HTERT RPE-1 (cell line): ENCODE data around the gene PRRT2.
"Not testable (repeated sequence)": the region's sequence is repeated elsewhere in the genome, so short reads cannot be mapped to it uniquely, and the experiment has no call there.

Experiments
- in situ Hi-C: fragments of 300-500 bp; cut with MboI; formaldehyde crosslinking; loops from 4 replicates; pipeline ENCODE4 v1.14.3; 2020; ENCODE audit warnings: low sequenced_read_pairs

Gene PRRT2

DNA sequence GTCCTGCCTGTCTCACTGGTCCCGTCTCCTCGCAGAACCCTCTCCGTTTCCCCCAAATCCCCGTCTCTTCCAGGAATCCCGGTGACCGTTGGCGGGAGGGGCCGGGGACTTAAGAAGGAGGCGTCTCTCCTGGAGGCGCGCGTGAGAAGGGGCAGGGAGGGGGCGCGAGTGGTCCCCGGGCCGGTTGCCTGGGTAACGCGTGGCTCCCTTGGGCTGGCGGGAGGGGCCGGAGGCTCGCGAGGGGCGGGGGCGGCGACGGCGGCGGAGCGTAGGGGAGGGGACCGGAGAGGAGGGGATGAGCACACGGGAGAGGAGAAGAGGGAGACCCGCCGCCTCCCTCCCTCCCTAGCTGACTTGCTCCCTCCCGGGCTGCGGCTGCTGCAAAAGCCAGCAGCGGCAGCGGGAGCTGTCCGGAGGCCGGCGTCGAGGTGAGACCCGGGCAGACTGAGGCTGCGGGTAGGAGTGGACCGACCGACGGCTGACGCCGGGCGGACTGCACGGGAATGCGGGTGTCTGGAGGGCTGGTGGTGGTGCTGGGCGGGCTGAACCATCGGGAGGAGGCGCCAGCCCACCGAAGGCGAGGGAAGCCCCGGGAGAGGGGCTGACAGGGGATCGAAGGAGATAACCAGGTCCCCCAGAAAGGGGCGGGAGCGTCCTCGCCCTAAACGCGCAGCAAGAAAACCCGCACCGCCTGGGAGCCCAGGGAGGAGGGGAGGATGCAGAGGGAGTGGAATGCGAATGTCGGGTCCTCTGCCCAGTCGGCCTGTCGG is at the start of gene PRRT2:
TSS of gene PRRT2 (plus strand) at position 298 of the 770 bp plus-strand sequence. CDS start 862 bp downstream, outside the sequence.
- in situ Hi-C loops: no loop called here

DNA sequence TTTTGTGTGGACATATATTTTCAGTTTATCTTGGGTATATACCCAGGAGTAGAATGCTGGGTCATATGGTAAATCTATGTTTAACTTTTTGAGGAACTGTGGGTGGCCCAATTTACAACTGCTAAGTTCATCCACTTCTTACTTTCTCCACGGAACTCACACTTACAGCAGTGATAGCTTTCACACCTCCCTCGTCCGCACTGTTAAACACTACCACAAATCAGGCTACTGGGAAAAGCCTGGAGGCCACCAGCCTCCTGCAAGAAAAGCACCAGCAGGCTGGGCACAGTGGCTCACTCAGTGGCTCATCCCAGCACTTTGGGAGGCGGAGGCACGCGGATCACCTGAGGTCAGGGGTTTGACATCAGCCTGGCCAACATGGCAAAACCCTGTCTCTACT is 48.7 kb upstream of the PRRT2 start:
- in situ Hi-C loops: no loop called here

DNA sequence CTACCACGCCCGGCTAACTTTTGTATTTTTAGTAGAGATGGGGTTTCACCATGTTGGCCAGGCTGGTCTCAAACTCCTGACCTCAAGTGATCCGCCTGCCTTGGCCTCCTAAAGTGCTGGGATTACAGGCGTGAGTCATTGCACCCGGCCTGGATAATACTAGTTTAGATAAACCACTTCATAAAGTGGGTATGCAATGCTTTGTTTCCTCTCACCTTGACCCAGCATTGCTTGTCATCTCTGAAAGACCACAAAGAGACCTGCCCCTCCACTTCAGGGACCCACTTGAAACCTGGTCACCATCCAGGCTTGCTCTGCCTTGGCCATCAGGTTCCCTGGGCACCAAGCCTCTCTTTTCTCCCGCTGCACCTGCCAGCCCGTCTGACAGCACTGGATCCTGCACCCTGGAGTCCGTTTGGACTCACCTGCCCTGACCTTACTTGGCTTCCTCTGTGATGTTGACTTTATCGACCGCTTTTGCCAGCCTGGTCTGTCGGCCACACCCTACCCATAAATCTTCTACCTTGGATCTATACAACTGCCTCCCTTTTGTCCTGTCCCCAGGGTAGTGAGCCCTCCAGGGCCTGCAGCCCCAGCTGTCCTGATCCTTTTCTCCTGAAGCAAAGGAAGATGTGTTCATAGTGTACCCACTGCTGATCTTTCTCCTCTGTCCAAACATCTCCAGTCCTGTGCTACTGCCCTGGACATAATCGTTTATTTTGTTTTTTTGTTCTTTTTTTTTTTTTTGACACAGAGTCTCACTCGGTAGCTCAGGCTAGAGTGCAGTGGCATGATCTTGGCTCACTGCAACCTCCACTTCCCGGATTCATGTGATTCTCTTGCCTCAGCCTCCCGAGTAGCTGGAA is 46.6 kb upstream of the PRRT2 start:
- in situ Hi-C loops: no loop called here

DNA sequence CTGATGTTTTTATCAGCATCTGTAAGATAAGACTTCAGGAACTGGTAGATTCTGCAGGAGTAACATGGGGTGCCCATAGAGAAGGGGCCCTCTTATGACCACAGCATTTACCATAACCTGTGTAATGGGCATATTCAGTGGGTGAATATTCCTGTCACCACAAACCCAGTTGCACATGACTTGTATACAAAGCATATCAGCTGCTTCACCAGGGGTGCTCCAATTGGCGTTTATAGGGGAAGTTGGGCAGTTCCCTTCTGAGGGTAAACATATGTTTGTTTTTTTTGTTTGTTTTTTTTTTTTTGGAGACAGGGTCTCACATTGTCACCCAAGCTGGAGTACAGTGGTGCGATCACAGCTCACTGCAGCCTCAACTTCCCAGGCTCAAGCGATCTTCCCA is 45.4 kb upstream of the PRRT2 start:
- in situ Hi-C loops: no loop called here

- in situ Hi-C loops: no loop called here
Measured at GRCh38 chr16:29767062-29767461, 44.9 kb upstream of the PRRT2 start.

DNA sequence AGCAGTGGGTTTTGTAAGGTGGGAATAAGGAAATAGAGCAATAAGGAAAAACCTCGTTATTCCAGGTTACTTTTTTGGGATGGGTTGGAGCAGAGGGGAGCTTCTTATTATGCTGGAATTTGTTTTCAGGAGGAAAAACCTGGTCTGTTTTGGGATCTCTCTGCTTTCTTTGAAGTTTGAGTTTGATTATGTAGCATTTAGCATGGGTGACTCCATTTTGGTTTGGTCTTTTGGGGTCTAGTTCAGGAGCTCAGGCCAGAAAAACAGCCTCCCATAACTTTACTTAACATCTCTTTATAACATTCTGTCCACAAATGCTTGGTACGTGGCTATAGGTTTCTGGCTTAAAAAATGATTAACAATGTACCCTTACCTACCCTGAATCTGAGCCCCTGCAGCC is 42.5 kb upstream of the PRRT2 start:
- in situ Hi-C loops: no loop called here

GRCh38 chr16:29770250-29770929 is 41.6 kb upstream of the PRRT2 start:
- in situ Hi-C loops: no loop called here

GRCh38 chr16:29772330-29772729 is 39.7 kb upstream of the PRRT2 start:
- in situ Hi-C loops: not testable (repeated sequence)

- in situ Hi-C loops: no loop called here
Measured at GRCh38 chr16:29774730-29775129, 37.3 kb upstream of the PRRT2 start.

DNA sequence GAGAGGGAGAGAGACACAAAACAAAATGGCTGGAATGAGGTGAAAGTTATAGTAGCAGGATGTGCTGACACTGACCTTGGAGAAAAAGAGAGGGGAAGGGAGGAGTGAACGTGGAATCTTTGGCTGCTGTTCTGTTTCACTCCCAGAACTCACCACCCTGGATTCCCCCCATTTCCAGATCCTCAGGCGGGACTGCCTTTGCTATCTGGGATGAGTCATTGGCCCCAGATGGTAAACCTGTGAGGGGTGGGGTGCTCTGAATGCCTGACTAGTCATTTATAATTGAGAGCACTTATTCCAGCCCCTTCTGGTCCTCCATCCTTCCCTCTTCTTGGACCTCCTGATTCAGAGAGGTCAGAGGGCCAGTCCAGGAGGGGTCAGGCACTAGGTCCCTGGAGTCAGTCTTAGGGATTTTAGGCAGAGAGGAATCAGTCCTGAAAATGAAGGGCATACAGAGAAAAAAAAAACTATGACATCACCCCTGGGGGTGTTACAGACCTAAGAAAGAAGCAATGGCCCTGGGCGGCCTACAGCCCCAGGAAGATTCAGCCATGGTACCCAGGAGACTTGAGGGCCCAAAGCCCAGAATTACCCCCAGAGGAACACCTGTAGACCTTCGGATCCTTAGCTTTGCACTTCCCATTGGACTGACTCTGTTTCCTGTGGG is 36.1 kb upstream of the PRRT2 start:
- in situ Hi-C loops: no loop called here

DNA sequence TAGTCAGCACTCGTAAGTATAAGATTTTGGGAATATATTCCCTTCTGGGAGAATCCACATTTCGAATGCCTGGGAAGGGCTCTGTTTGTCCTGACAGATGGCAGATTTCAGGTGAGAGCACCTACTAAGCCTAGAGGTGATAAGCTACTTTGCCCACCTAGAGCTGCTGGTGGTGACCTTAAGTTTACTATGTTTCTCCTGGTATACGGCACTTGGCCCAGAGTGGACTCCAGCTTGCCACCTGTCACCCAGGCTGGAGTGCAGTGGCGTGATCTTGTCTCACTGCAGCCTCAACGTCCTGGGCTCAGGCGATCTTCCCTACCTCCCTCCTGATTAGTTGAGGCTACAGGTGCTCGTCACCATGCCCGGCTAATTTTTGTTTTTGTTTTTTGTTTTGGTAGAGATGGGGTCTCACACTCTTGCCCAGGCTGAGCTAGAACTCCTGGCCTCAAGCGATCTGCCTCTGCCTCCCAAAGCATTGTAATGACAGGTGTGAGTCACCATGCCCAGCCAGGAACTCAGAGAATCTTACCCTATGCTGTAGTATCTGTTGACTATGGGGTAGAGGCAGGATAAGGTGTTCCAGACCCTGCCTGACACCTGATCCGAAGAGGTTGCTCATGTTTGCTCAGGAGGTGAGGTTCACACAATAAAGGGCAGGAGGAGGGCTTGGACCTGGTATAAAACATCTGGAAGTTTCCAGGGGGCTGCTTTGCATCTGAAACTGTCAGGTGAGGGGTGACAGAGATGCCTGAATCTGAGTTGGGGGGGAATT is 34.2 kb upstream of the PRRT2 start, which contains the start of gene ZG16:
TSS of gene ZG16 (plus strand) at position 681 of the 775 bp plus-strand sequence. CDS start 1,011 bp downstream, outside the sequence.
- in situ Hi-C loops: no loop called here

GRCh38 chr16:29779474-29779873 is 32.5 kb upstream of the PRRT2 start:
- in situ Hi-C loops: no loop called here

DNA sequence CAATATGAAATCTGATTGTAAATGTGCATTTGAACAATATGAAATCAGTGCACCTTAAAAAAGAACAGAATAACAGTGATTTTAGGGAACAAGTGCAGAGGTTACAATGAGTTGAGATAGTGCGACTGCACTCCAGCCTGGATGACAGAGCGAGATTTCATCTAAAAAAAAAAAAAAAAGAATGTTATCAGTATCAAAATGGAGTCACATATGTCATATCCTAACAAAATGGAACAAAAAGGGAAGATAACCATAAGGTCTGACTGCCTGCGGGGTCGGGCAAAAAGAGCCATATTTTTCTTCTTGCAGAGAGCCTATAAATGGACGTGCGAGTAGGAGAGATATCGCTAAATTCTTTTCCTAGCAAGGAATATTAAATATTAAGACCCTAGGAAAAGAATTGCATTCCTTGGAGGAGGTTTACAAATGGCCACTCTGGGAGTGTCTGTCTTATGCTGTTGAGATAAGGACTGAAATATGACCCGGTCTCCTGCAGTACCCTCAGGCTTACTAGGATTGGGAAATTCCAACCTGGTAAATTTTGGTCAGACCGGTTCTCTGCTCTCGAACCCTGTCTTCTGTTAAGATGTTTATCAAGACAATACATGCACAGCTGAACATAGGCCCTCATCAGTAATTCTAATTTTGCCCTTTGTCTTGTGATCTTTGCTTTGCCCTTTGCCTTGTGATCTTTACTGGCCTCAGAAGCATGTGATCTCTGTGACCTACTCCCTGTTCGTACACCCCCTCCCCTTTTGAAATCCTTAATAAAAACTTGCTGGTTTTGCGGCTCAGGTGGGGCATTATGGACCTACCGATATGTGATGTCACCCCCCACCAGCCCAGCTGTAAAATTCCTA is 28.7 kb upstream of the PRRT2 start:
- in situ Hi-C loops: not testable (repeated sequence)

GRCh38 chr16:29784157-29784556 is 27.8 kb upstream of the PRRT2 start:
- in situ Hi-C loops: no loop called here

DNA sequence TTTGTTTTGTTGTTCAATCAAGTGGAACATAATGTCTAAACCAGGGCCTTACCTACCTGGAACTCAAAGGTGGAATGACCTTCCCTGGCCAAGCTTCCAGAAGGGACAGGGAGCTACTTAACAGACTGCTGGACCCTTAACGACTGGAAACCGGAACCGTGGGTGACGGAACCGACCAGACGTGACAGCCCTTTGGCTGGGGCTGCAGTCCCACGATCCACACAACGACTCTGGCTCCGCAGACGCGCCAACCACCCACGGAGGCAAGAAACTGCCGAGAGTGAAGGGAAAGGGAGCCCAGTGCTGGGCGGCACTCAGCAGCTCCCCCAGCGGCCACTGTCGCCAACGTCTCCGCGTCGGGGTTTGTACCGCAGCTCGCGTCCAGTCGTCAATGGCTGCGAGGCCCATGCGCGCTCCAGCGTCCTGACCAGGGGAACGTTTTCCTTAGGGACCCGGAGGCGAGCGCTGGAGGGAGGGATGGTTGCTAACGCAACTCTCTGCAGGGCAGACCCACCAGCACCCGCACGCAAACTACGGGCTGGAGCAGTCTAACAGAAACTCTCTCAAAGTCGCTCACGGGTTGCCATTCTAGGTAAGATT is 27.0 kb upstream of the PRRT2 start:
- in situ Hi-C loops: no loop called here

DNA sequence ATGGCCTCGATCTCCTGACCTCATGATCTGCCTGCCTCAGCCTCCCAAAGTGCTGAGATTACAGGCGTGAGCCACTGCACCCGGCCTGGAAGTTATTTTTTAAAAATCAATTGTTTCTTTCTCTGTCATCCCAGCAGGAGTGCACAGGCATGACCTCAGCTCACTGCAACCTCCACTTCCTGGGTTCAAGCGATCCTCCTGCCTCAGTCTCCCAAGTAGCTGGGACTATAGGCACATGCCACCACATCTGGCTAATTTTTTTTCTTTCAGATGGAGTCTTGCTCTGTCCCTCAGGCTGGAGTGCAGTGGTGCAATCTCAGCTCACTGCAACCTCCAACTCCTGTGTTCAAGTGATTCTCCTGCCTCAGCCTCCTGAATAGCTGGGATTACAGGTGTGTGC is 24.8 kb upstream of the PRRT2 start:
- in situ Hi-C loops: not testable (repeated sequence)

- in situ Hi-C loops: no loop called here
Measured at GRCh38 chr16:29789775-29790182, 22.2 kb upstream of the PRRT2 start.

GRCh38 chr16:29790183-29790948 is 21.6 kb upstream of the PRRT2 start, which contains the start of gene KIF22:
Gene KIF22, plus strand, starts transcription at chr16:29790751. Its CDS starts 9 bp downstream, at chr16:29790760.
- in situ Hi-C loops: no loop called here
